Peyer's patch (tissue), 4 donors: Measurements from ENCODE around the gene DIS3L2. TPM values are rescaled to one million over a fixed set of nuclear protein-coding genes. Genes with fewer than 3 reads are reported as not detected.
A peak's percentile ranks its signal among the peaks of the same experiment; 100 is the strongest.

Experiments
- DNase-seq, 3 donors: peaks; one replicate each; pipeline ENCODE4 v3.0.0-alpha.2; 2017 to 2019
- H3K27ac ChIP-seq, 4 donors: fragments of 200-600 bp; sonication (generic); one replicate each; pipeline ENCODE4 v1.5.1; 2016 to 2019
- H3K27me3 ChIP-seq, 2 donors: fragments of 200-600 bp; sonication (generic); one replicate each; pipeline ENCODE4 v1.5.1; 2019
- H3K36me3 ChIP-seq, 3 donors: fragments of 200-600 bp; sonication (generic); one replicate each; pipeline ENCODE4 v1.5.1; 2016 to 2019
- H3K4me1 ChIP-seq, 4 donors: fragments of 200-600 bp; sonication (generic); one replicate each; pipeline ENCODE4 v1.5.1; 2016 to 2019
- H3K4me3 ChIP-seq, 4 donors: fragments of 200-600 bp; sonication (generic); 1 replicate in 3 of 4; 2 replicates in 1 of 4; pipeline ENCODE4 v1.5.1; 2016 to 2019; ENCODE audit warnings: mild to moderate bottlenecking in 1 of 4
- H3K9me3 ChIP-seq, 4 donors: fragments of 200-600 bp; sonication (generic); one replicate each; pipeline ENCODE4 v1.5.1; 2016 to 2019; ENCODE audit warnings: mild to moderate bottlenecking in 1 of 4
- CTCF ChIP-seq, 6 experiments: fragments of 450-650 bp in 4 of 6; fragments of 200-600 bp in 2 of 6; sonication (generic) in 1 of 6; IDR thresholded peaks; one replicate each; pipeline ENCODE4 v1.5.1; 2017 to 2019; ENCODE audit warnings: antibody characterized with exemption in 6 of 6, mild to moderate bottlenecking in 3 of 6, moderate library complexity in 1 of 6
- POLR2A ChIP-seq, 2 donors: fragments of 450-650 bp; IDR thresholded peaks; one replicate each; pipeline ENCODE4 v1.5.1; 2017; ENCODE audit warnings: antibody characterized with exemption in 2 of 2, mild to moderate bottlenecking in 2 of 2, moderate library complexity in 2 of 2
- total RNA-seq, 4 donors: library from RNA; depleted of rRNA; stranded (reverse); fragments of >200 nt; gene quantifications; one replicate each; pipeline ENCODE4 v1.1.0, GENCODE V29; 2016

The DIS3L2 gene
- total RNA-seq, 4 donors from 2014 or later = 26.4 to 147 (median 58.3) TPM

- no peak for DNase-seq
- no peak overlapping the region for H3K27ac ChIP-seq
- H3K36me3 ChIP-seq = no peaks in the 10 kb centered on the region
- H3K4me3 ChIP-seq = no peak overlapping the region
- no peaks in the 10 kb centered on the region for H3K27me3 ChIP-seq
- TF ChIP-seq CTCF (IDR thresholded peaks at IDR 0.05) (no peak), POLR2A (IDR thresholded peaks at IDR 0.05) (no peak)
- no peaks in the 10 kb centered on the region for H3K9me3 ChIP-seq
- no peaks in the 10 kb centered on the region for H3K4me1 ChIP-seq
Observed at GRCh38 chr2:232229911-232230310, 268.4 kb downstream of the DIS3L2 start.

- Histone ChIP-seq H3K4me1 (no peaks in the 10 kb centered on the region), H3K27me3 (no peaks in the 10 kb centered on the region), H3K4me3 (no peak overlapping the region), H3K36me3 (no peaks in the 10 kb centered on the region), H3K27ac (no peak overlapping the region), H3K9me3 (no peaks in the 10 kb centered on the region)
- no peak for DNase-seq
- TF ChIP-seq CTCF (IDR thresholded peaks at IDR 0.05) (peak in 1 of 6 experiments; percentile 22), POLR2A (IDR thresholded peaks at IDR 0.05) (no peak)
Observed at GRCh38 chr2:232230560-232230959, 269.0 kb downstream of the DIS3L2 start.

- H3K4me3 ChIP-seq = no peak overlapping the region
- no peaks in the 10 kb centered on the region for H3K36me3 ChIP-seq
- DNase-seq = no peak
- TF ChIP-seq CTCF (IDR thresholded peaks at IDR 0.05) (no peak), POLR2A (IDR thresholded peaks at IDR 0.05) (no peak)
- peaks cover 0 to 9% (median 0%) of the 10 kb centered on the region in 4 donors for H3K4me1 ChIP-seq
- no peaks in the 10 kb centered on the region for H3K27me3 ChIP-seq
- H3K9me3 ChIP-seq = no peaks in the 10 kb centered on the region
- H3K27ac ChIP-seq = no peak overlapping the region
Observed at GRCh38 chr2:232231554-232231953, 270.0 kb downstream of the DIS3L2 start.

GRCh38 chr2:232232915-232233314, 271.4 kb downstream of the DIS3L2 start:
- Histone ChIP-seq H3K9me3 (no peaks in the 10 kb centered on the region), H3K4me3 (no peak overlapping the region), H3K4me1 (peaks cover 0 to 9% (median 0%) of the 10 kb centered on the region in 4 donors), H3K36me3 (no peaks in the 10 kb centered on the region), H3K27ac (no peak overlapping the region), H3K27me3 (no peaks in the 10 kb centered on the region)
- TF ChIP-seq POLR2A (IDR thresholded peaks at IDR 0.05) = no peak
- TF ChIP-seq CTCF (IDR thresholded peaks at IDR 0.05) = no peak
- no peak for DNase-seq

GRCh38 chr2:232234922-232235615, 273.6 kb downstream of the DIS3L2 start:
- Histone ChIP-seq H3K9me3 (no peaks in the 10 kb centered on the region), H3K4me1 (peaks cover 0 to 9% (median 0%) of the 10 kb centered on the region in 4 donors), H3K27ac (no peak overlapping the region), H3K4me3 (no peak overlapping the region), H3K27me3 (no peaks in the 10 kb centered on the region), H3K36me3 (peaks cover 0 to 9% (median 0%) of the 10 kb centered on the region in 3 donors)
- no peak for TF ChIP-seq POLR2A (IDR thresholded peaks at IDR 0.05)
- TF ChIP-seq CTCF (IDR thresholded peaks at IDR 0.05) = no peak
- DNase-seq = no peak
